GM18498 (cell line): ENCODE measurements around the gene BRD2.
"Not testable (repeated sequence)": the region's sequence is repeated elsewhere in the genome, so short reads cannot be mapped to it uniquely, and the experiment has no call there.

Experiments used
- ATAC-seq: cut with Tn5 transposase; IDR thresholded peaks from one replicate; pipeline ENCODE4 v1.9.1; 2021; ENCODE audit warnings: mild to moderate bottlenecking, moderate library complexity; ENCODE audit not compliant: unreplicated experiment

The BRD2 gene

DNA sequence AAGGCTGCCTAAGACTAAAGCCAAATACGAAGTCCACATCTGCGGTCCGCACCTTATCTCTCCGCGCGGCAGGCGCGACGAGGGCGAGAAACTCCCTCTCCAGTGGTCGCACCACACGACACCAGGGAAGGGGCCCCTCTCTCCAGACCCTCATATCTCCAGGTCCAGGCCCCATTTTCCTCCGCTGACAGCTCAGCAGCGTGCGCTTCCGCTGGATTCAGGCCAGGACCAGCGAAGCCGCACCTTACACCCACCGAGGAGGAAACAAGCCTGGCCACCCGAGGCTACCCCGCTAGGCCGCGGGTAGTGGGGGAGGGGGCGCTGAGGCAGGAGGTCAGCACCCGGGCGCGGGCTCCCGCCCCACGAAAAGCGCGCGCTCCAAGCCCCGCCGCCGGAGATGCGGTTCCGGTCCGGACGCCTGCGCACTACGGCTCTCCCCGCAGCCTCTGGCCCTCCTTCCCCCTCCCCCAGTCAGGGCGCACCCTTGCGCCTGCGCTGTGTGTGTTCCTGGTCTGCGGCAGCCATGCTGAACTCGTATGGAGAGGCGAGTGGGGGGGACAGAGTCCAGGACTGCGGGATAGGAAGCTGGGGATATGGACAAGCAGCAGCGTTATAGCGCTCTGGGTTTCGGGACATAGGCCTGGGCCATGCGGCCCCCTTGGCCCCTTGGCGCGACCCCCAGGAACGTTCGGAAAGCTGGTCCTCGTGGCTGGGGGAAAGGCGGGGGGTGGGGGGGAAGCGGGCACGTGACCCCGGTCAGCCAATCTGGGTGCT lies at the start of gene BRD2:
Gene BRD2 (plus strand): TSS at position 502 of the 774 bp plus-strand sequence. CDS start 4,305 bp downstream, outside the sequence.
- ATAC-seq, result peak; percentile 34

GRCh38 chr6:32920715-32921114 lies 47.7 kb upstream of the BRD2 start:
- no peak for ATAC-seq

DNA sequence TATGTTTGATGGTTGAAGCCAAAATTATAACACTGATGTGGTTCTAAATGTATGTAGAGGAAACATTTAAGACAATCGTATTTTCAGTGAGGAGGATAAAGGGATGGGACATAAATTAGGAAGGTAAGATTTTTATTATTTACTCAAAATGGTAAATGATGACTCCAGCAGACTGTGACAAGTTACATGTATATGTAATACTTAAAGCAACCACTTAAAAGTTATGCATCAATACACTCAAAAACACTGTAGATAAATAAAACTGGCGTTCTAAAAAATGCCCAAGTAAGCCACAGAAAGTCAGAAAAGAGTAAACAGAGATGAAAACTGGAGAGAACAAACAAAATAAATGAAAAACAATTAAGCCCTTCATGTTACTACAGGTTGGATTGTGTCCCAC lies 46.3 kb upstream of the BRD2 start:
- ATAC-seq, result no peak

- ATAC-seq, result no peak
Observed at GRCh38 chr6:32931211-32931610, 37.2 kb upstream of the BRD2 start.

- no peak for ATAC-seq
Observed at GRCh38 chr6:32932132-32932868, 36.1 kb upstream of the BRD2 start.

DNA sequence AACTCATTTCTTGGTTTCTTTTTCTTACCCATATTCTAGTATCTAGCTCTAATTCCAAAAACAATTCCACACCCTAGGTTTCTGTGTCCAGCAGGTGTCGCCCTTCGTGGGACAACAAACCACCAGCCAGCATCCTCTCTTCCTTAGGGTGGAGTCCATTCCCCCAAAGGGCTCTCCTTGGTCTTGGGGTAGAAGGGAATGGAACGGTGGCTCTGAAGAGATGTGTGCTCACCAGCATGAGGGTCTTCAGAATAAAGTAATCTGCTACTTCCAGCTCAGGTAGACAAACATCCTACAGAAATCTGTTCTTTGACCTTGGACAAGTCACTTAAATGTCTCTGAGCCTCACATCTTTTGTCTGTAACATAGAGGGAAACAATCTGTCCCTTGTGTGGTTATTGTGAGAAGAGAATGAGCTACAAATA lies 34.7 kb upstream of the BRD2 start:
- ATAC-seq, result no peak

- no peak for ATAC-seq
Observed at GRCh38 chr6:32935551-32936238, 32.7 kb upstream of the BRD2 start.

DNA sequence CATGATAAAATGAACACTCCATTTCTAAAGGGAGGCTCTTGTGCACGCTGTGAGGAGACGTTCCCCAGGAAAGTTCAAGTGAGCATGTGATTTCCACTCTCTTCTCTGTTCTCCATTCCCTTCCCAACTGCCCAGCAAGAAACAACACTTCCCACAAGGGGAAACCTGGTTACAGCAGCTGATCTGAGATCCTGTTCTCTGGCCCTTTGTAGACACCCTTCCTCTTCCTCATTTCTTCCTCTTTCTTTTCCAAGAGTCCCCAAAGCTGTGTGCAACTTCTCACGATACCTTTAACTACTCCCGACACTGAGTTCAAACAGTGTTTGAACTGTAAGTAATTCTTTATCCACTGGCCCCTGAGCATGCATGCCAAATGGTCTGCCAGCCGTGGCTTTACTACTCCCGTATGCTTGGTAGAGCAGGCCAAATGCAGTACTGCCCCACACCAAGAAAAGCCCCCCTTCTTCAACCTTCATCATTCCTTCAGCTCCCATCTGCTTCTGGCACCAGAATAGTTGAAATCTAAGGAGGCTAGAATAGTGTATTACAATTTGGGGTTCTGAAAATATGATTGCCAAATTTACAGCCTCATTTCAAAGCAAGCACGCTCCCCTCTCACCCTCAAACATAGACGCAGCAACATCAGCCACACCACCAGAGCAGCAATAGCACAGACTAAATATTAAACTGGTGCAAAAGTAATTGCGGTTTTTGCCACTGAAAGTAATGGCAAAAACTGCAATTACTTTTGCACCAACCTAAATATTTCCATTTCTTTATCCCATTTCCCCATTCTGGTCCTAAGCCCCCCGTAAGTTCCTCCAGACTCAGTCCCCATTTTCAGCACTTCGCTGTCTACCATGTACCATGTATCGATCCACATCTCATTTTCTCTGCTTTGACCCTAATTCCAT lies 31.9 kb upstream of the BRD2 start:
- ATAC-seq, result no peak

DNA sequence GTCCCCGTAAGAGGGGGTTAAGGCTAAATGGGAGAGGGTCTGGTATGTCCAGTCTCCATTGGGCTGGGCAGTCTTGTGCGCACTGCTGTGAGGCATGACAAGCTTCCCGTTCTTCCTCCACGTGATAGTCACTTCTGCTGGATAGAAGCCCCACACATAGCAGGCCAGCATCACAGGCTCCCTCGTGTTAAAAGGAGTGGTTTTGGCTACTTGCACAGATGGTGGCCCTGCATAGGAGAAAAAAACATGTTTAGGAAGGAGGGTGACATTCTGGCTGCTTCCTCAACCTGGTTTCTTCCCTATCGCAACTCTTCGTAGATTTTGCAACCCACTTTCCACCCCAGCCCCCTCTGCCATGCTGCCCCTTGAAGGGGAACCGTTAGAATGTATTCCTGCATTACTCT lies 31.2 kb upstream of the BRD2 start:
- ATAC-seq, result no peak

- ATAC-seq, result no peak
Observed at GRCh38 chr6:32938494-32938893, 29.9 kb upstream of the BRD2 start.

GRCh38 chr6:32940656-32941213 lies 27.7 kb upstream of the BRD2 start, which contains the start of gene HLA-DMB:
HLA-DMB (minus strand) TSS chr6:32941028; CDS start chr6:32940807, 221 bp downstream.
- peak; percentile 48 for ATAC-seq

DNA sequence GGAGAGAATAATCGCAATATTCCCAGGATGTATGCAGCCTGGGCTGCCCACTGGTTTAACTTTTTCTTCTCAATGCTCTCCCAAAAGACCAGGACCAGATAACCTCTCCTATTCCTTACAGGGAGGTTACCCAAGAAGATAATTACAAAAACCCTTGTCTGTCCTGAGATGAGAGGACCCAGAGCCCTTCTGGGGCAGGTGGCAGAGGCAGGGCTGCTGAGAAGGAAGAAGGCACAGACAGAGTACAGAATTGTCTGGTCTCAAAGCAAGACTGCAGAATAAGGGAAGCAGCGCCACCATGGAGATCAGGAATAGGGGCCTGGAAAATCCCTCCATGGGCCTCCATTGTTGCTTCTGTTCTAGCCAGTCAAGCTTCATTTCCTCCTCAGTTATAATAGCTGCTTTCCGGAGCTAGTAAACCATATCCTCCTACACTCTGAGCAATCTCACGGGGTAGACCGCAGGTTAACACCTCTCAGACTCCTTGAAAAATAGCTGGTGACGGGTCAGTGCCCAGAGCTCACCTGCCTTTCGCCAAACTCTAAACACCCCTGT lies 27.1 kb upstream of the BRD2 start:
- ATAC-seq, result peak; percentile 57

DNA sequence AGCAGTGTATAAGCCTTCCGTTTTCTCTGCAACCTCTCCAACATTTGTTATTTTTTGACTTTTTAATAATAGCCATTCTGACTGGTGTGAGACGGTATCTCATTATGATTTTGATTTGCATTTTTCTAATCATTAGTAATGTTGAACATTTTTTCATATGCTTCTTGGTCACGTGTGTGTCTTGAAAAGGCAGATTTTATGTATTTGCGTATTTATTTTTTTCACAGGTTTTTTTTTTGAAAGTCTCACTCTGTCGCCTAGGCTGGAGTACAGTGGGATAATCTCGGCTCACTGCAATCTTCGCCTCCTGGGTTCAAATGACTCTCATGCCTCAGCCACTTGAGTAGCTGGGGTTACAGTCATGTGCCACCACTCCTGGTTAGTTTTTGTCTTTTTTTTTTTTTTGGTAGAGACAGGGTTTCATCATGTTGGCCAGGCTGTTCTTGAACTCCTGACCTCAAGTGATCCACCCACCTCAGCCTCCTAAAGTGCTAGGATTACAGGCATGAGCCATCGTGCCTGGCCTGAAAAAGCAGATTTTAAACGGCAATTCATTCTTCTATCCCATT lies 25.8 kb upstream of the BRD2 start:
- not testable (repeated sequence) for ATAC-seq

- ATAC-seq, result peak; percentile 45
Observed at GRCh38 chr6:32943864-32944649, 24.3 kb upstream of the BRD2 start.

- no peak for ATAC-seq
Observed at GRCh38 chr6:32945108-32945760, 23.2 kb upstream of the BRD2 start.

DNA sequence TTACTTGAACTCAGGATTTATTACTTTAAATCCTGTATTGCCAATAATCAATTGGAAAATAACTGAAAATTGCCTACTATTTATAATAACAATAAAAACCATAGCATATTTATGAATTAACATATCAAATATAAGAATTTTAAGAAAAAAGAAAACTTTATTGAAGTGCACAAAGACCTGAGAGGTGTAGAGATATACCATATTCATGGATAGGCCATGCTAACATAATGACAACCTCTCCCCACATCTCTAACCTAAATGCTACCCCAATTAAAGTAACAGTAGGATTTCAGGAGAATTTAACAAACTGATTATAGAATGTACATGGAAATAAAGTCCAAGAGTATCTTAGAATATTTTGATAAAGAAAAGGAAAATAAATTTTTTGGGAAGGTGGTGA lies 22.4 kb upstream of the BRD2 start:
- ATAC-seq, result no peak

GRCh38 chr6:32946893-32947292 lies 21.5 kb upstream of the BRD2 start:
- ATAC-seq, result no peak
